OCI-LY1 (cell line): Measurements from ENCODE around the gene UBE2D1.

Source experiments
- H2AFZ ChIP-seq: fragments of 200-600 bp; sonication (generic), shearing (Covaris generic); 2 replicates; pipeline ENCODE4 v1.6.0; 2014; ENCODE audit warnings: antibody characterized with exemption, mild to moderate bottlenecking, low read length
- H3F3A ChIP-seq: fragments of 200-600 bp; sonication (generic), shearing (Covaris generic); 2 replicates; pipeline ENCODE4 v1.6.0; 2014; ENCODE audit warnings: mild to moderate bottlenecking, antibody characterized with exemption, low read length, moderate library complexity; ENCODE audit not compliant: insufficient read depth
- H3K27ac ChIP-seq: fragments of 200-600 bp; sonication (generic); 2 replicates; pipeline ENCODE4 v1.5.1; 2014; ENCODE audit warnings: low read length, mixed run types, mild to moderate bottlenecking, low read depth; ENCODE audit not compliant: poor library complexity, severe bottlenecking
- H3K27me3 ChIP-seq: fragments of 200-600 bp; sonication (generic); 2 replicates; pipeline ENCODE4 v1.6.0; 2014; ENCODE audit warnings: antibody characterized with exemption, mild to moderate bottlenecking, low read length, moderate library complexity; ENCODE audit not compliant: insufficient read depth
- H3K36me3 ChIP-seq: fragments of 200-600 bp; sonication (generic); 2 replicates; pipeline ENCODE4 v1.6.1; 2014; ENCODE audit warnings: mild to moderate bottlenecking, antibody characterized with exemption, low read length, moderate library complexity, mixed read lengths; ENCODE audit not compliant: insufficient read depth
- H3K4me1 ChIP-seq: fragments of 200-600 bp; sonication (generic); 2 replicates; pipeline ENCODE4 v1.5.1; 2014; ENCODE audit warnings: mild to moderate bottlenecking, low read length, moderate library complexity; ENCODE audit not compliant: insufficient read depth, severe bottlenecking
- H3K4me2 ChIP-seq: fragments of 200-600 bp; sonication (generic), shearing (Covaris generic); 2 replicates; pipeline ENCODE4 v1.6.1; 2014; ENCODE audit warnings: low read length
- H3K4me3 ChIP-seq: fragments of 200-600 bp; sonication (generic); 2 replicates; pipeline ENCODE4 v1.5.1; 2014; ENCODE audit warnings: low read length, low read depth, mild to moderate bottlenecking, mixed read lengths; ENCODE audit not compliant: poor library complexity, severe bottlenecking
- H3K79me2 ChIP-seq: fragments of 200-600 bp; shearing (Covaris generic); 2 replicates; pipeline ENCODE4 v1.6.1; 2016; ENCODE audit warnings: mixed run types, low read length, mixed read lengths; ENCODE audit not compliant: insufficient read depth
- H3K9ac ChIP-seq: fragments of 200-600 bp; sonication (generic), shearing (Covaris generic); 2 replicates; pipeline ENCODE4 v1.6.1; 2014; ENCODE audit warnings: mild to moderate bottlenecking, low read length, mixed read lengths
- H3K9me2 ChIP-seq: fragments of 200-600 bp; sonication (generic), shearing (Covaris generic); 2 replicates; pipeline ENCODE4 v1.6.1; 2014; ENCODE audit warnings: low read depth, mild to moderate bottlenecking, low read length, mixed read lengths
- H3K9me3 ChIP-seq: fragments of 200-600 bp; shearing (Covaris generic); 2 replicates; pipeline ENCODE4 v1.6.1; 2014; ENCODE audit warnings: low read length, mixed read lengths
- H4K20me1 ChIP-seq: fragments of 200-600 bp; sonication (generic), shearing (Covaris generic); 2 replicates; pipeline ENCODE4 v1.6.0; 2016; ENCODE audit warnings: mild to moderate bottlenecking, low read length; ENCODE audit not compliant: insufficient read depth
- EZH2 ChIP-seq: fragments of 200-600 bp; sonication (generic), shearing (Covaris generic); IDR thresholded peaks from 2 replicates; pipeline ENCODE4 v1.8.0; 2017; ENCODE audit warnings: borderline replicate concordance, mixed run types, mild to moderate bottlenecking, antibody characterized with exemption, low read length, moderate library complexity, mixed read lengths
- TF ChIP-seq, protein P1 (sequence below): fragments of 200-600 bp; sonication (generic), shearing (Covaris generic); IDR thresholded peaks from 2 replicates; pipeline ENCODE4 v1.5.1; 2017; ENCODE audit warnings: mild to moderate bottlenecking, antibody characterized with exemption, low read length, moderate library complexity, mixed read lengths

Gene UBE2D1

DNA sequence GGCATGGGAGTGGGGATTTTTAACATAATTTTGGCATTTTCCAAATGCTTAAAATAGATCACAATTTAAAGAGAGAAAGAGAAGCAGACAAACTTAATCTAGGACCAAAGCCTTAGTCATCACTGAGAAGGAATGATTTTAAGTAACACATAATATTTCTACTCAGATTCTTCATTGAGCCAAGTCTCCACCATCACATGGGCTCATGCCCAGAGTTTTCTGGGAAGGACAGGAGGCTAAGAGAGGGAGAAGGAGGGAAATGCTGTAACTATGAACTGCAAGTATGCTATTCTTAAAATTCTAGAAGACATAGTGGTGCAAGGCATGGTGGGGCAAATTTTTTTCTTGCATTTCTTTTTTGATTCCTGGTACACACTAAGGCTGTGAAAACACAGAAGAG, 23.8 kb upstream of the UBE2D1 start:
- Histone ChIP-seq H2AFZ (no peak overlapping the region), H3K9me3 (no peaks in the 10 kb centered on the region), H3K9ac (no peak overlapping the region), H3K4me3 (no peak overlapping the region), H3K4me2 (no peak overlapping the region), H3K79me2 (no peaks in the 10 kb centered on the region), H3K4me1 (no peaks in the 10 kb centered on the region), H4K20me1 (no peaks in the 10 kb centered on the region), H3K36me3 (no peaks in the 10 kb centered on the region), H3F3A (no peaks in the 10 kb centered on the region), H3K27me3 (0 out of 2 replicates have a peak, but pooled peaks cover 4% of the 10 kb centered on the region), H3K27ac (no peak overlapping the region), H3K9me2 (no peaks in the 10 kb centered on the region)
- TF ChIP-seq, protein P1, sequence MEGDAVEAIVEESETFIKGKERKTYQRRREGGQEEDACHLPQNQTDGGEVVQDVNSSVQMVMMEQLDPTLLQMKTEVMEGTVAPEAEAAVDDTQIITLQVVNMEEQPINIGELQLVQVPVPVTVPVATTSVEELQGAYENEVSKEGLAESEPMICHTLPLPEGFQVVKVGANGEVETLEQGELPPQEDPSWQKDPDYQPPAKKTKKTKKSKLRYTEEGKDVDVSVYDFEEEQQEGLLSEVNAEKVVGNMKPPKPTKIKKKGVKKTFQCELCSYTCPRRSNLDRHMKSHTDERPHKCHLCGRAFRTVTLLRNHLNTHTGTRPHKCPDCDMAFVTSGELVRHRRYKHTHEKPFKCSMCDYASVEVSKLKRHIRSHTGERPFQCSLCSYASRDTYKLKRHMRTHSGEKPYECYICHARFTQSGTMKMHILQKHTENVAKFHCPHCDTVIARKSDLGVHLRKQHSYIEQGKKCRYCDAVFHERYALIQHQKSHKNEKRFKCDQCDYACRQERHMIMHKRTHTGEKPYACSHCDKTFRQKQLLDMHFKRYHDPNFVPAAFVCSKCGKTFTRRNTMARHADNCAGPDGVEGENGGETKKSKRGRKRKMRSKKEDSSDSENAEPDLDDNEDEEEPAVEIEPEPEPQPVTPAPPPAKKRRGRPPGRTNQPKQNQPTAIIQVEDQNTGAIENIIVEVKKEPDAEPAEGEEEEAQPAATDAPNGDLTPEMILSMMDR: no peak
- TF ChIP-seq EZH2: no peak

DNA sequence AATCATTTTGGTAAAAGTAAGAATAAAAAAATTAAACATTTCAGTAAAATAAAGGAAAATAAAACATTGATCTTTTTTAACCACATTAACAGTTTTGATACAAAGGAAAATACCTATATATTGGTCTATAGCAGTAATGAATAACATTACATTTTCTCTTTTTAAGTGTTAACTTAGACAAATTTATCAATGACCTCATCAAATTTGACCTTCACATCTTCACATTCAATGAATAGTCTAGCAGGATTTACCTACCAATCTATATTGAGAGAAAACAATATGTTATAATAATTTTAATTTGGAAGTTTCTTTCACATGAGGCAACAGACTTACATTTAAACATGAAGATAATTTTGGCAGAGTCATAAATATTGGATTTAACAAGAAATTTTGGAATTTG, 17.9 kb upstream of the UBE2D1 start:
- Histone ChIP-seq H3K4me3 (no peak overlapping the region), H3K9me3 (no peaks in the 10 kb centered on the region), H4K20me1 (no peaks in the 10 kb centered on the region)

DNA sequence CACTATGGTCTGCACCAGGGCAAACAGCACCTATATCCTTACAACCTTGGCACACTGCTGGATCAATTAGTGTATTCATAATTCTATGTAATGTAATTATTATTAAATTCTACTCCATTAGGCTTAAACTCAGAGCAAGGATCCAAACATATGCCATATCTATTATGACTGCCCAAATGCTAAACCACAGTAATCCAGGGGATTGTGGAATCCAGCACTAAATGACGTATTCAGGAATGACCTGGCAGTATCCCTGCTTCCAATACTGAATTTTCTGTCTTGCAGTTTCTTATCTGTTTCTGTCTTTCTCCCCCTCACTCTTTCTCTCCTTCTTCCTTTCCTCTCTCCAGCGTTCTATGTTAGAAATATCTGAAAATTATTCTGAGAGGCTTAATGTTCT, 16.5 kb upstream of the UBE2D1 start:
- H3K4me2 ChIP-seq: no peak overlapping the region

More for the DNA sequence above, 17.9 kb upstream of the UBE2D1 start:
- Histone ChIP-seq H3F3A (no peaks in the 10 kb centered on the region), H3K9me2 (no peaks in the 10 kb centered on the region), H3K4me2 (no peak overlapping the region), H3K79me2 (no peaks in the 10 kb centered on the region), H2AFZ (no peak overlapping the region), H3K36me3 (no peaks in the 10 kb centered on the region), H3K4me1 (no peaks in the 10 kb centered on the region), H3K27ac (no peak overlapping the region), H3K9ac (no peak overlapping the region), H3K27me3 (no peaks in the 10 kb centered on the region)
- TF ChIP-seq EZH2: no peak
- TF ChIP-seq, protein P1: no peak

More for the DNA sequence above, 16.5 kb upstream of the UBE2D1 start:
- no peak overlapping the region for H3K27ac ChIP-seq
- no peaks in the 10 kb centered on the region for H3K9me3 ChIP-seq
- no peaks in the 10 kb centered on the region for H3F3A ChIP-seq
- no peaks in the 10 kb centered on the region for H3K79me2 ChIP-seq
- H3K9ac ChIP-seq: no peak overlapping the region
- no peak overlapping the region for H3K4me3 ChIP-seq
- no peak overlapping the region for H2AFZ ChIP-seq
- no peaks in the 10 kb centered on the region for H3K36me3 ChIP-seq
- H4K20me1 ChIP-seq: no peaks in the 10 kb centered on the region
- no peaks in the 10 kb centered on the region for H3K4me1 ChIP-seq
- H3K9me2 ChIP-seq: no peaks in the 10 kb centered on the region
- no peaks in the 10 kb centered on the region for H3K27me3 ChIP-seq
- no peak for TF ChIP-seq EZH2
- TF ChIP-seq, protein P1: no peak
